PFSK-1 (cell line): ENCODE measurements around the gene HNRNPA3.

Experiments used
- FOXP2 ChIP-seq: optimal IDR thresholded peaks from 2 replicates; pipeline ENCODE3; 2011; ENCODE audit warnings: borderline replicate concordance, control low read depth, inconsistent platforms; ENCODE audit not compliant: insufficient read depth; ENCODE audit errors: extremely low read length, extremely low read depth
- POLR2AphosphoS5 ChIP-seq: IDR thresholded peaks from 2 replicates; pipeline ENCODE4 v1.6.1; 2012; ENCODE audit warnings: low read depth, mild to moderate bottlenecking, control low read depth, low read length, moderate library complexity
- REST ChIP-seq, 2 experiments: IDR thresholded peaks; 2 replicates each; pipeline versions ENCODE4 v1.6.1 to v1.8.0; 2011 to 2012; ENCODE audit warnings: low read depth in 2 of 2, low read length in 2 of 2, control low read depth in 1 of 2, inconsistent platforms in 1 of 2, mild to moderate bottlenecking in 1 of 2, moderate library complexity in 1 of 2; ENCODE audit not compliant: insufficient read depth in 1 of 2
- SIN3A ChIP-seq: IDR thresholded peaks from 2 replicates; pipeline ENCODE4 v1.6.1; 2012; ENCODE audit warnings: mild to moderate bottlenecking, low read length, moderate library complexity, borderline replicate concordance; ENCODE audit not compliant: insufficient read depth
- TAF1 ChIP-seq: IDR thresholded peaks from 2 replicates; pipeline ENCODE4 v1.6.1; 2012; ENCODE audit warnings: low read length, control low read depth, borderline replicate concordance; ENCODE audit not compliant: insufficient read depth

The HNRNPA3 gene

GRCh38 chr2:177271981-177272666, 59.5 kb downstream of the HNRNPA3 start:
- TF ChIP-seq FOXP2 (no peak), POLR2AphosphoS5 (no peak), TAF1 (no peak), REST (IDR thresholded peaks at IDR 0.05; ENCODE audit: insufficient read depth in 1 of 2, low read depth in 2 of 2, low read length in 2 of 2) (no peak), SIN3A (no peak)

- TF ChIP-seq FOXP2 (no peak), SIN3A (no peak), POLR2AphosphoS5 (no peak), REST (IDR thresholded peaks at IDR 0.05; ENCODE audit: insufficient read depth in 1 of 2, low read depth in 2 of 2, low read length in 2 of 2) (no peak), TAF1 (no peak)
Observed at GRCh38 chr2:177272765-177273164, 60.2 kb downstream of the HNRNPA3 start.

- TF ChIP-seq POLR2AphosphoS5 (no peak), REST (IDR thresholded peaks at IDR 0.05; ENCODE audit: insufficient read depth in 1 of 2, low read depth in 2 of 2, low read length in 2 of 2) (no peak), FOXP2 (no peak), TAF1 (no peak)
Observed at GRCh38 chr2:177273408-177273807, 60.8 kb downstream of the HNRNPA3 start.
